Fibroblast of lung (primary cell): ENCODE measurements around the gene GNB1L. TPM values are rescaled to one million over a fixed set of nuclear protein-coding genes. Genes with fewer than 3 reads are reported as not detected.

Source experiments
- DNase-seq, 2 donors: peaks; one replicate each; pipeline versions ENCODE4 v3.0.0 to v3.0.0-alpha.2; 2010; ENCODE audit warnings: low read depth in 2 of 2
- H2AFZ ChIP-seq: 2 replicates; pipeline ENCODE4 v1.5.1; 2012; ENCODE audit warnings: low read length, control low read depth, inconsistent platforms
- H3K27ac ChIP-seq: 2 replicates; pipeline ENCODE4 v1.5.1; 2011; ENCODE audit warnings: low read length, control low read depth; ENCODE audit not compliant: insufficient read depth
- H3K27me3 ChIP-seq: 2 replicates; pipeline ENCODE4 v1.5.1; 2011; ENCODE audit warnings: mild to moderate bottlenecking, low read length; ENCODE audit not compliant: control insufficient read depth, insufficient read depth
- H3K36me3 ChIP-seq: 2 replicates; pipeline ENCODE4 v1.5.1; 2011; ENCODE audit warnings: low read length; ENCODE audit not compliant: control insufficient read depth, insufficient read depth
- H3K4me1 ChIP-seq: 2 replicates; pipeline ENCODE4 v1.5.1; 2011; ENCODE audit warnings: low read length; ENCODE audit not compliant: control insufficient read depth, insufficient read depth; ENCODE audit errors: extremely low read depth
- H3K4me2 ChIP-seq: 2 replicates; pipeline ENCODE4 v1.5.1; 2011; ENCODE audit warnings: low read length, control low read depth; ENCODE audit not compliant: insufficient read depth; ENCODE audit errors: extremely low read depth
- H3K4me3 ChIP-seq, 4 experiments: fragments of 200-600 bp in 1 of 4; sonication (generic) in 1 of 4; replicated peaks in 1 of 4; 2 replicates each; pipeline ENCODE4 v1.5.1; 2011 to 2016; ENCODE audit warnings: low read length in 4 of 4, low read depth in 3 of 4, mild to moderate bottlenecking in 3 of 4, control low read depth in 2 of 4, inconsistent platforms in 1 of 4, mixed read lengths in 1 of 4; ENCODE audit not compliant: insufficient read depth in 1 of 4; ENCODE audit errors: control extremely low read depth in 1 of 4
- H3K79me2 ChIP-seq: 2 replicates; pipeline ENCODE4 v1.5.1; 2012; ENCODE audit warnings: mild to moderate bottlenecking, low read length, inconsistent platforms; ENCODE audit not compliant: control insufficient read depth, insufficient read depth
- H3K9ac ChIP-seq: 2 replicates; pipeline ENCODE4 v1.5.1; 2011; ENCODE audit warnings: mild to moderate bottlenecking, low read length, control low read depth; ENCODE audit not compliant: insufficient read depth
- H3K9me3 ChIP-seq: 2 replicates; pipeline ENCODE4 v1.5.1; 2012; ENCODE audit warnings: low read depth, low read length; ENCODE audit not compliant: control insufficient read depth, insufficient read depth
- H4K20me1 ChIP-seq: 2 replicates; pipeline ENCODE4 v1.5.1; 2011; ENCODE audit warnings: low read length; ENCODE audit not compliant: control insufficient read depth, insufficient read depth; ENCODE audit errors: extremely low read depth
- EZH2 ChIP-seq: IDR thresholded peaks from 2 replicates; pipeline ENCODE4 v1.5.1; 2012; ENCODE audit warnings: low read length, control low read depth, mild to moderate bottlenecking; ENCODE audit errors: missing control alignments
- polyA plus RNA-seq, 2 donors: library from polyadenylated mRNA; depleted of rRNA in 1 of 2; stranded (reverse) in 1 of 2; unstranded in 1 of 2; fragments of >200 nt; gene quantifications; 2 replicates each; pipeline ENCODE4 v1.2.1, GENCODE V29; 2011 to 2012; ENCODE audit warnings: missing spikeins in 1 of 2
- total RNA-seq: library from RNA; depleted of rRNA; stranded (reverse); fragments of >200 nt; gene quantifications from 2 replicates; pipeline ENCODE4 v1.2.1, GENCODE V29; 2014
- TF ChIP-seq, protein P1 (sequence below), 2 donors: IDR thresholded peaks in 1 of 2; conservative IDR thresholded peaks in 1 of 2; 1 replicate in 1 of 2; 2 replicates in 1 of 2; pipeline ENCODE4 v1.5.1; 2011 to 2012; ENCODE audit warnings: low read length in 2 of 2, control low read depth in 1 of 2, inconsistent platforms in 1 of 2, low read depth in 1 of 2, mild to moderate bottlenecking in 1 of 2

The GNB1L gene
- total and polyA plus RNA-seq, 2 donors (not counting 1 experiment from before 2014, with no cell fraction given) = 1.4 to 7.8 TPM

- H3K9me3 ChIP-seq = no peaks in the 10 kb centered on the region
- no peaks in the 10 kb centered on the region for H3K4me1 ChIP-seq
- H3K4me3 ChIP-seq = no peak overlapping the region
- TF ChIP-seq, protein P1, sequence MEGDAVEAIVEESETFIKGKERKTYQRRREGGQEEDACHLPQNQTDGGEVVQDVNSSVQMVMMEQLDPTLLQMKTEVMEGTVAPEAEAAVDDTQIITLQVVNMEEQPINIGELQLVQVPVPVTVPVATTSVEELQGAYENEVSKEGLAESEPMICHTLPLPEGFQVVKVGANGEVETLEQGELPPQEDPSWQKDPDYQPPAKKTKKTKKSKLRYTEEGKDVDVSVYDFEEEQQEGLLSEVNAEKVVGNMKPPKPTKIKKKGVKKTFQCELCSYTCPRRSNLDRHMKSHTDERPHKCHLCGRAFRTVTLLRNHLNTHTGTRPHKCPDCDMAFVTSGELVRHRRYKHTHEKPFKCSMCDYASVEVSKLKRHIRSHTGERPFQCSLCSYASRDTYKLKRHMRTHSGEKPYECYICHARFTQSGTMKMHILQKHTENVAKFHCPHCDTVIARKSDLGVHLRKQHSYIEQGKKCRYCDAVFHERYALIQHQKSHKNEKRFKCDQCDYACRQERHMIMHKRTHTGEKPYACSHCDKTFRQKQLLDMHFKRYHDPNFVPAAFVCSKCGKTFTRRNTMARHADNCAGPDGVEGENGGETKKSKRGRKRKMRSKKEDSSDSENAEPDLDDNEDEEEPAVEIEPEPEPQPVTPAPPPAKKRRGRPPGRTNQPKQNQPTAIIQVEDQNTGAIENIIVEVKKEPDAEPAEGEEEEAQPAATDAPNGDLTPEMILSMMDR (conservative IDR thresholded peaks at IDR 0.05 in 1 of 2, IDR thresholded peaks at IDR 0.05 in 1 of 2; ENCODE audit: low read depth in 1 of 2, low read length in 2 of 2) = no peak
- no peak for TF ChIP-seq EZH2
- H3K4me2 ChIP-seq = no peak overlapping the region
- H3K36me3 ChIP-seq = no peaks in the 10 kb centered on the region
- no peaks in the 10 kb centered on the region for H3K27me3 ChIP-seq
- no peak overlapping the region for H2AFZ ChIP-seq
- no peaks in the 10 kb centered on the region for H3K79me2 ChIP-seq
- no peak overlapping the region for H3K9ac ChIP-seq
- no peaks in the 10 kb centered on the region for H4K20me1 ChIP-seq
- no peak overlapping the region for H3K27ac ChIP-seq
- no peak for DNase-seq
Observed at GRCh38 chr22:19808873-19809478, 45.7 kb downstream of the GNB1L start.

DNA sequence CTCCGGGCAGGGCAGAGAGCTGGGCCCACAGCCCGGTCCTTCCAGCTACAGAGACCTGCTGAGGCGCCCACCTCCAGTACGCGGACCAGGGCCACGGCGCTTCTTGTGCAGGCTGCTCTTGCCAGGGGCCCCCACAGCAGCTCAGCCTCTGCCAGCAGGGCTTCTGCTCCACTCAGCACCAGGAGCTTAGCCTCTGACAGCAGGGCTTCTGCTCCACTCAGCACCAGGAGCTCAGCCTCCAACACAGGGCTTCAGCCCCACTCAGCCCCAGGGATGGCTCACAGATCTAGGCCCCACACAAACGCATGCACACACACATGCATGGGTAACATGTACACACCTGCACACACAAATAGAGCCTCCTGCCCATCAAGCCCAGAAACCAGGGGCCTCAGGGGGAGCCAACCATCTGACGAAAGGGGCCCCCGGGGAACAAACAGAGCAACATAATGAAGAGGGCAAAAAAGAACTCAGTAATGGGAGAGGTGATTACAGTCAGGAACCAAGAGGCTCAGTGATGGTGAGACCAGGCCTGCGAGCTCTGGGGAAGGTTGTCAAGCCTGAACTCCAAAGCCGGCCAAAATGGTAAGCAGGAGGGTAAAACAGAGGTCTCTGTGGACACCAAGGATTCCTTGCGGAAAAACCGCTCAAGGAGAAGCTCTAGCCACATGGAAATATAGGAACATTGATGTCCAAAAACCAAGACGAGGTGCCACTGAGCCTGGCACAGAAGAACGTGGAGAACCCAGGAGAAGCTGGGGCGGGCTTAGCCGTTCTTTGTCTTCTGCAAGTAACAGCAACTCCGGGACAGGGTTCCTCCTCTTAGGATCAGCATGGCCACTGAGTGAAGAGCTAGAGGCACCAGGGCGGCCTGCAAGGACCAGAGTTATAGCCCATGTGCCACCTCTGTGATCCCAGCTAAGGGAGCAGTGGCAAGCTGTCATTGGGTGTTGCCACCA lies 46.5 kb downstream of the GNB1L start:
- Histone ChIP-seq H3K27me3 (no peaks in the 10 kb centered on the region), H2AFZ (no peak overlapping the region), H3K4me1 (no peaks in the 10 kb centered on the region), H3K4me3 (no peak overlapping the region), H3K36me3 (no peaks in the 10 kb centered on the region), H3K4me2 (no peak overlapping the region), H3K9me3 (no peaks in the 10 kb centered on the region), H4K20me1 (no peaks in the 10 kb centered on the region), H3K27ac (no peak overlapping the region), H3K79me2 (no peaks in the 10 kb centered on the region), H3K9ac (no peak overlapping the region)
- no peak for DNase-seq
- TF ChIP-seq, protein P1 (conservative IDR thresholded peaks at IDR 0.05 in 1 of 2, IDR thresholded peaks at IDR 0.05 in 1 of 2; ENCODE audit: low read depth in 1 of 2, low read length in 2 of 2) = no peak
- TF ChIP-seq EZH2 = no peak

GRCh38 chr22:19807161-19807913 lies 47.3 kb downstream of the GNB1L start:
- Histone ChIP-seq H3K4me2 (no peak overlapping the region), H3K9me3 (no peaks in the 10 kb centered on the region), H4K20me1 (no peaks in the 10 kb centered on the region), H3K79me2 (no peaks in the 10 kb centered on the region), H3K27ac (no peak overlapping the region), H3K27me3 (no peaks in the 10 kb centered on the region), H3K4me3 (no peak overlapping the region), H3K9ac (no peak overlapping the region), H3K36me3 (no peaks in the 10 kb centered on the region), H3K4me1 (no peaks in the 10 kb centered on the region), H2AFZ (no peak overlapping the region)
- DNase-seq = no peak
- no peak for TF ChIP-seq EZH2
- TF ChIP-seq, protein P1 (conservative IDR thresholded peaks at IDR 0.05 in 1 of 2, IDR thresholded peaks at IDR 0.05 in 1 of 2; ENCODE audit: low read depth in 1 of 2, low read length in 2 of 2) = no peak
